HFF-Myc (cell line): ENCODE data around the gene PRLH.
A peak's percentile ranks its signal among the peaks of the same experiment; 100 is the strongest.

Experiments used
- DNase-seq: peaks from one replicate; pipeline ENCODE4 v3.0.0-alpha.2; 2011; ENCODE audit warnings: low read depth; ENCODE audit errors: extremely low read depth
- H3K4me3 ChIP-seq: replicated peaks from 2 replicates; pipeline ENCODE4 v1.5.1; 2011; ENCODE audit warnings: low read depth, mild to moderate bottlenecking, control low read depth, low read length
- CTCF ChIP-seq: IDR thresholded peaks from 2 replicates; pipeline ENCODE4 v1.5.1; 2012; ENCODE audit warnings: mild to moderate bottlenecking, low read depth, low read length, control low read depth; ENCODE audit errors: missing control alignments

PRLH gene

GRCh38 chr2:237577956-237578870 is 11.8 kb downstream of the PRLH start:
- no peak for TF ChIP-seq CTCF
- no peak overlapping the region for H3K4me3 ChIP-seq
- no peak for DNase-seq

- DNase-seq, result no peak
- H3K4me3 ChIP-seq, result no peak overlapping the region
- TF ChIP-seq CTCF, result no peak
These were observed 15.0 kb downstream of the PRLH start for GRCh38 chr2:237581326-237581725.

GRCh38 chr2:237581751-237582746 is 15.7 kb downstream of the PRLH start:
- no peak for DNase-seq
- TF ChIP-seq CTCF, result peak; percentile 49
- H3K4me3 ChIP-seq, result no peak overlapping the region

- TF ChIP-seq CTCF, result no peak
- no peak for DNase-seq
- no peak overlapping the region for H3K4me3 ChIP-seq
These were observed 17.3 kb downstream of the PRLH start for GRCh38 chr2:237583385-237584295.

GRCh38 chr2:237585590-237586221 is 19.3 kb downstream of the PRLH start:
- DNase-seq, result no peak
- no peak for TF ChIP-seq CTCF

More at GRCh38 chr2:237585590-237586221, 19.3 kb downstream of the PRLH start:
- H3K4me3 ChIP-seq, result no peak overlapping the region
